ENCODE measurements around the gene GPC3. TPM values are rescaled to one million over a fixed set of nuclear protein-coding genes. Genes with fewer than 3 reads are reported as not detected.

The GPC3 gene
- total RNA-seq, 1 experiment from 2014 or later, result 32.4 TPM

- DNase-seq (ENCODE audit: low spot score), result no peak
- H3K27ac Mint-ChIP-seq, result peak overlapping the region; percentile 85
Measured at GRCh38 chrX:133913009-133913408, 72.4 kb downstream of the GPC3 start.

GRCh38 chrX:133911825-133912495, 73.4 kb downstream of the GPC3 start:
- Mint-ChIP-seq H3K27ac (no peak overlapping the region), H3K4me1 (peaks cover 29% of the 10 kb centered on the region)

More at GRCh38 chrX:133913009-133913408, 72.4 kb downstream of the GPC3 start:
- ChIA-PET POLR2A (interaction anchor here (0.6 kb wide), 1 partner anchor 38 kb away, joined by 3 read pairs; no protein-coding TSS in a partner anchor), CTCF (interaction anchor here (0.6 to 3.2 kb wide), 8 partner anchors 9 to 919 kb away, joined by 3 to 13 read pairs (median 6); no protein-coding TSS in a partner anchor)
- peak; percentile 65 for ATAC-seq
- peaks cover 7% of the 10 kb centered on the region; the same call in 1 of the 2 replicates for H3K36me3 Mint-ChIP-seq
- H3K4me3 Mint-ChIP-seq, result peak overlapping the region; percentile 29
- H3K9me3 Mint-ChIP-seq, result no peaks in the 10 kb centered on the region
- peaks cover 29% of the 10 kb centered on the region for H3K4me1 Mint-ChIP-seq
- H3K27me3 Mint-ChIP-seq (ENCODE audit: low read depth), result no peaks in the 10 kb centered on the region
- no peak for TF ChIP-seq TEAD1 (CRISPR knock-in tag; IDR thresholded peaks at IDR 0.05)
- no peak for TF ChIP-seq NR3C1 (CRISPR knock-in tag; conservative IDR thresholded peaks at IDR 0.05; ENCODE audit: low read depth)
- no peak for TF ChIP-seq RORB (CRISPR knock-in tag; IDR thresholded peaks at IDR 0.05)
- TF ChIP-seq RELA (CRISPR knock-in tag; IDR thresholded peaks at IDR 0.05; ENCODE audit: borderline replicate concordance), result no peak

GRCh38 chrX:133910539-133910938, 74.9 kb downstream of the GPC3 start:
- TF ChIP-seq ARID4B (CRISPR knock-in tag; IDR thresholded peaks at IDR 0.05; ENCODE audit: borderline replicate concordance) (no peak), JAZF1 (CRISPR knock-in tag; IDR thresholded peaks at IDR 0.05) (no peak), RELA (CRISPR knock-in tag; IDR thresholded peaks at IDR 0.05; ENCODE audit: borderline replicate concordance) (no peak), ESRRA (CRISPR knock-in tag; IDR thresholded peaks at IDR 0.05; ENCODE audit: borderline replicate concordance) (no peak), TCF7 (CRISPR knock-in tag; IDR thresholded peaks at IDR 0.05; ENCODE audit: low read depth) (no peak), ZNF138 (CRISPR knock-in tag; conservative IDR thresholded peaks at IDR 0.05) (no peak)
- H3K27me3 Mint-ChIP-seq (ENCODE audit: low read depth), result no peaks in the 10 kb centered on the region
- ATAC-seq (no peak), DNase-seq (ENCODE audit: low spot score) (no peak)
- no peak overlapping the region for H3K4me3 Mint-ChIP-seq
- H3K9me3 Mint-ChIP-seq, result no peaks in the 10 kb centered on the region
- CTCF ChIA-PET, result no interaction called here
- H3K36me3 Mint-ChIP-seq, result 0 out of 2 replicates have a peak, but pooled peaks cover 2% of the 10 kb centered on the region
- peaks cover 29% of the 10 kb centered on the region for H3K4me1 Mint-ChIP-seq
- no peak overlapping the region for H3K27ac Mint-ChIP-seq
- POLR2A ChIA-PET, result no interaction called here

More at GRCh38 chrX:133911825-133912495, 73.4 kb downstream of the GPC3 start:
- DNase-seq (ENCODE audit: low spot score) (no peak), ATAC-seq (no peak)
- CTCF ChIA-PET, result interaction anchor here (0.6 to 3.2 kb wide), 4 partner anchors 10 to 918 kb away, joined by 3 to 13 read pairs (median 6); no protein-coding TSS in a partner anchor
- TF ChIP-seq ZNF219 (CRISPR knock-in tag; IDR thresholded peaks at IDR 0.05; ENCODE audit: borderline replicate concordance) (no peak), NFYB (CRISPR knock-in tag; conservative IDR thresholded peaks at IDR 0.05; ENCODE audit: low read depth) (no peak), ZNF121 (CRISPR knock-in tag; IDR thresholded peaks at IDR 0.05) (no peak), USF2 (CRISPR knock-in tag; IDR thresholded peaks at IDR 0.05) (no peak), ZNF138 (CRISPR knock-in tag; conservative IDR thresholded peaks at IDR 0.05) (no peak), JAZF1 (CRISPR knock-in tag; IDR thresholded peaks at IDR 0.05) (no peak), PRDM15 (CRISPR knock-in tag; IDR thresholded peaks at IDR 0.05) (no peak)
- Mint-ChIP-seq H3K4me3 (no peak overlapping the region), H3K36me3 (0 out of 2 replicates have a peak, but pooled peaks cover 3% of the 10 kb centered on the region), H3K27me3 (ENCODE audit: low read depth) (no peaks in the 10 kb centered on the region), H3K9me3 (no peaks in the 10 kb centered on the region)
- POLR2A ChIA-PET, result no interaction called here
